IPS-NIHi7 (cell line): Measurements from ENCODE around the gene IQCC.
A peak's percentile ranks its signal among the peaks of the same experiment; 100 is the strongest.

ENCODE experiments used
- DNase-seq: peaks from one replicate; pipeline ENCODE4 v3.0.0; 2012; ENCODE audit warnings: mixed read lengths; ENCODE audit errors: extremely low spot score

IQCC gene

GRCh38 chr1:32223683-32224082, 18.2 kb downstream of the IQCC start:
- no peak for DNase-seq

- DNase-seq, result no peak
Observed at GRCh38 chr1:32224285-32224684, 18.8 kb downstream of the IQCC start.

- no peak for DNase-seq
Observed at GRCh38 chr1:32228771-32229170, 23.3 kb downstream of the IQCC start.

GRCh38 chr1:32231843-32232432, 26.5 kb downstream of the IQCC start:
- DNase-seq, result no peak

- DNase-seq, result no peak
Observed at GRCh38 chr1:32232558-32233304, 27.3 kb downstream of the IQCC start.

GRCh38 chr1:32234792-32235191, 29.3 kb downstream of the IQCC start:
- no peak for DNase-seq

- no peak for DNase-seq
Observed at GRCh38 chr1:32239337-32239736, 33.9 kb downstream of the IQCC start.

GRCh38 chr1:32239790-32240139, 34.3 kb downstream of the IQCC start:
- DNase-seq, result no peak

- peak; percentile 92 for DNase-seq
Observed at GRCh38 chr1:32240140-32240951, 34.9 kb downstream of the IQCC start.

- DNase-seq, result peak; percentile 53
Observed at GRCh38 chr1:32241001-32241763, 35.7 kb downstream of the IQCC start.

GRCh38 chr1:32242341-32242851, 36.9 kb downstream of the IQCC start:
- peak; percentile 35 for DNase-seq

GRCh38 chr1:32246888-32247273, 41.4 kb downstream of the IQCC start, which contains the start of gene FAM167B:
Gene FAM167B, plus strand, starts transcription at chr1:32247222. Its CDS starts 200 bp downstream, at chr1:32247422.
- no peak for DNase-seq

- no peak for DNase-seq
Observed at GRCh38 chr1:32247452-32247851, 42.0 kb downstream of the IQCC start.

- DNase-seq, result peak; percentile 96
Observed at GRCh38 chr1:32247983-32248889, 42.8 kb downstream of the IQCC start.

GRCh38 chr1:32249831-32250525, 44.5 kb downstream of the IQCC start:
- DNase-seq, result no peak

GRCh38 chr1:32250893-32251716, 45.6 kb downstream of the IQCC start, which contains the start of gene LCK:
Gene LCK, plus strand, starts transcription at chr1:32251265. Its CDS starts 23,065 bp downstream, at chr1:32274330.
- DNase-seq, result no peak

GRCh38 chr1:32255072-32256071, 49.9 kb downstream of the IQCC start:
- DNase-seq, result no peak
